Measurements from ENCODE around the gene GRM7. TPM values are rescaled to one million over a fixed set of nuclear protein-coding genes. Genes with fewer than 3 reads are reported as not detected.

The GRM7 gene
- total RNA-seq, 1 experiment from 2014 or later, result not detected

- BruUV-seq (replicated peaks), result no TSS peak
- H3K4me1 ChIP-seq (ENCODE audit: insufficient read depth, low read length, poor library complexity, severe bottlenecking), result no peaks in the 10 kb centered on the region
- H3K4me3 ChIP-seq (ENCODE audit: low read depth, low read length, poor library complexity, severe bottlenecking), result no peak overlapping the region
- no peak overlapping the region for H3K27ac ChIP-seq (ENCODE audit: low read depth, low read length, poor library complexity, severe bottlenecking)
- intact Hi-C loops (cut with micrococcal nuclease; ENCODE audit: unreplicated experiment), result no loop called here
- CTCF ChIA-PET, result no interaction called here
- no peak for DNase-seq (ENCODE audit: low spot score)
- no peaks in the 10 kb centered on the region for H3K27me3 ChIP-seq (replicated peaks; ENCODE audit: insufficient read depth, low read depth, low read length, poor library complexity)
- H3K9me3 ChIP-seq (ENCODE audit: low read depth, low read length, poor library complexity, severe bottlenecking), result no peaks in the 10 kb centered on the region
- H3K36me3 ChIP-seq (ENCODE audit: insufficient read depth, low read length, poor library complexity, severe bottlenecking), result no peaks in the 10 kb centered on the region
- TF ChIP-seq CTCF (conservative IDR thresholded peaks at IDR 0.05; ENCODE audit: low read depth, low read length), result no peak
- no peak for TF ChIP-seq EZH2 (IDR thresholded peaks at IDR 0.05; ENCODE audit: borderline replicate concordance, low read depth, low read length, poor library complexity, severe bottlenecking)
- POLR2A ChIA-PET (ENCODE audit: low non-redundant PET), result no interaction called here
These were observed 798.2 kb downstream of the GRM7 start for GRCh38 chr3:7659079-7659478.

GRCh38 chr3:7663771-7664170 is 802.9 kb downstream of the GRM7 start:
- H3K36me3 ChIP-seq (ENCODE audit: insufficient read depth, low read length, poor library complexity, severe bottlenecking), result no peaks in the 10 kb centered on the region
- no peak overlapping the region for H3K27ac ChIP-seq (ENCODE audit: low read depth, low read length, poor library complexity, severe bottlenecking)
- CTCF ChIA-PET, result no interaction called here
- H3K4me1 ChIP-seq (ENCODE audit: insufficient read depth, low read length, poor library complexity, severe bottlenecking), result no peaks in the 10 kb centered on the region
- POLR2A ChIA-PET (ENCODE audit: low non-redundant PET), result no interaction called here
- no peak for TF ChIP-seq CTCF (conservative IDR thresholded peaks at IDR 0.05; ENCODE audit: low read depth, low read length)
- TF ChIP-seq EZH2 (IDR thresholded peaks at IDR 0.05; ENCODE audit: borderline replicate concordance, low read depth, low read length, poor library complexity, severe bottlenecking), result no peak
- no peak overlapping the region for H3K4me3 ChIP-seq (ENCODE audit: low read depth, low read length, poor library complexity, severe bottlenecking)
- DNase-seq (ENCODE audit: low spot score), result no peak
- intact Hi-C loops (cut with micrococcal nuclease; ENCODE audit: unreplicated experiment), result no loop called here
- BruUV-seq (replicated peaks), result no TSS peak
- H3K9me3 ChIP-seq (ENCODE audit: low read depth, low read length, poor library complexity, severe bottlenecking), result no peaks in the 10 kb centered on the region
- H3K27me3 ChIP-seq (replicated peaks; ENCODE audit: insufficient read depth, low read depth, low read length, poor library complexity), result no peaks in the 10 kb centered on the region

GRCh38 chr3:7667774-7668173 is 806.9 kb downstream of the GRM7 start:
- DNase-seq (ENCODE audit: low spot score), result no peak
- Histone ChIP-seq H3K36me3 (ENCODE audit: insufficient read depth, low read length, poor library complexity, severe bottlenecking) (no peaks in the 10 kb centered on the region), H3K27me3 (replicated peaks; ENCODE audit: insufficient read depth, low read depth, low read length, poor library complexity) (no peaks in the 10 kb centered on the region), H3K4me3 (ENCODE audit: low read depth, low read length, poor library complexity, severe bottlenecking) (no peak overlapping the region), H3K27ac (ENCODE audit: low read depth, low read length, poor library complexity, severe bottlenecking) (no peak overlapping the region), H3K4me1 (ENCODE audit: insufficient read depth, low read length, poor library complexity, severe bottlenecking) (no peaks in the 10 kb centered on the region), H3K9me3 (ENCODE audit: low read depth, low read length, poor library complexity, severe bottlenecking) (no peaks in the 10 kb centered on the region)
- BruUV-seq (replicated peaks), result no TSS peak
- POLR2A ChIA-PET (ENCODE audit: low non-redundant PET), result no interaction called here
- TF ChIP-seq CTCF (conservative IDR thresholded peaks at IDR 0.05; ENCODE audit: low read depth, low read length) (no peak), EZH2 (IDR thresholded peaks at IDR 0.05; ENCODE audit: borderline replicate concordance, low read depth, low read length, poor library complexity, severe bottlenecking) (no peak)
- intact Hi-C loops (cut with micrococcal nuclease; ENCODE audit: unreplicated experiment), result no loop called here
- CTCF ChIA-PET, result no interaction called here

Data from A673 (cell line).